Choroid plexus epithelial cell (primary cell): ENCODE data around the gene GIGYF2.
"Not testable (repeated sequence)": the region's sequence is repeated elsewhere in the genome, so short reads cannot be mapped to it uniquely, and the experiment has no call there.

Source experiments
- DNase-seq: peaks from one replicate; pipeline ENCODE4 v3.0.0-alpha.2; 2010; ENCODE audit warnings: low read depth
- H3K4me3 ChIP-seq: 2 replicates; pipeline ENCODE4 v1.5.1; 2011; ENCODE audit warnings: low read depth, mild to moderate bottlenecking, control low read depth, low read length, moderate library complexity
- CTCF ChIP-seq: conservative IDR thresholded peaks from 2 replicates; pipeline ENCODE4 v1.5.1; 2011; ENCODE audit warnings: low read depth, mild to moderate bottlenecking, control low read depth, inconsistent platforms, low read length, moderate library complexity

The GIGYF2 gene

GRCh38 chr2:232689152-232689910 lies 7.8 kb upstream of the GIGYF2 start:
- TF ChIP-seq CTCF: peak; percentile 17
- no peak overlapping the region for H3K4me3 ChIP-seq
- peak; percentile 81 for DNase-seq

DNA sequence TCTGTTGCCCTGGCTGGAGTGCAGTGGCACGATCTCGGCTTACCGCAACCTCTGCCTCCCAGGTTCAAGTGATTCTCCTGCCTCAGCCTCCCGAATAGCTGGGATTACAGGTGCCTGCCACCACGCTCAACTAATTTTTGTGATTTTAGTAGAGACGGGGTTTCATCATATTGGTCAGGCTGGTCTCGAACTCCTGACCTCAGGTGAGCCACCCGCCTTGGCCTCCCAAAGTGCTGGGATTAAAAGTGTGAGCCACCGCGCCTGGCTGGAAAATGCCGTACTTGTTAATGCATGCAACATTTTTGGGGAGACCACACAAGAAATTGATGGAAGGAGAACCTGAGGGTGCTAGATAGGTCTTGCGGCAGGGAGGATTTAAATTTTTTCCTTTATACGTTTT lies 6.0 kb upstream of the GIGYF2 start:
- H3K4me3 ChIP-seq, DNase-seq: not testable (repeated sequence)

- no peak for DNase-seq
- no peak overlapping the region for H3K4me3 ChIP-seq
- no peak for TF ChIP-seq CTCF
Measured at GRCh38 chr2:232693344-232693743, 3.8 kb upstream of the GIGYF2 start.

DNA sequence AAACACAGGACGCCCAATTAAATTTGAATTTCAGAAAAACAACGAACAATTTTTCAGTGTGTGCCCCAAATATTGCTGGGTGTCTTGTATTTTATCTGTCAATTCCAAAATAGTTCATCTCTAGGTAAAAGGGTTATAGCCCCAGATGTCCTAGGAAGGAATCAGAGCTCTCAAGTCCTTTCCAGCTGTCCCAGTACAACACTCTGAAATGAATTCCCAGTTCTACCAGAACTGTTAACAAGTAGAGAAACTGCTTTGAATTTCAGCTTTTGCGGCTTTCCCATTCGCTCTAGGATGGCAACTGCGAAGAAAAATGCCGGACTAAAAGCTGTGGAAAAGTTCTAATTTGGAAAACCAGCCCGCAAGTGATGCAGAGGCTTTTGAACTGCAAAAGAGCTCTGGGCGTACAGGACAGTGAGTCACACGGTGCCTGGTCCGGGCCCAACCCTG lies 497 bp upstream of the GIGYF2 start:
- no peak for TF ChIP-seq CTCF
- no peak for DNase-seq
- H3K4me3 ChIP-seq: peak overlapping the region; percentile 97

DNA sequence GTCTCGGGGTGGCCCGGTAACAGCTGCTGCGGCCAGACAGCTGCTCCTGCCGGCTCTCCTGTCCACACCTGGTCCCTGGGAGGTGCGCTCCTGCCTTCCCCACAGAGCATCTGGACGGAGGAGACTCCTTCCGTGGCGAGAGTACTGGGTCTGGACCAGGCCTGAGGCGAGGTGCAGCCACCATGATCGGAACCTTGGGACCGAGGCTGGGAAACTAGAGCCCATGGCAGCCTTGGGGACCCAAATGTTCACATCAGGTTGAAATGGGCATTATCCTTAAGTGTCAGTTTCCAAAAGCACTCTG lies 628 bp downstream of the GIGYF2 start:
- no peak for TF ChIP-seq CTCF
- peak overlapping the region; percentile 97 for H3K4me3 ChIP-seq
- DNase-seq: no peak

GRCh38 chr2:232698556-232699091 lies 1.5 kb downstream of the GIGYF2 start:
- TF ChIP-seq CTCF: no peak
- H3K4me3 ChIP-seq: peak overlapping the region; percentile 97
- peak; percentile 23 for DNase-seq

- TF ChIP-seq CTCF: no peak
- DNase-seq: no peak
- peak overlapping the region; percentile 97 for H3K4me3 ChIP-seq
Measured at GRCh38 chr2:232699110-232699509, 2.0 kb downstream of the GIGYF2 start.
